Neural crest cell (in vitro differentiated cells): ENCODE data around the gene LETM1. TPM values are rescaled to one million over a fixed set of nuclear protein-coding genes. Genes with fewer than 3 reads are reported as not detected.
A peak's percentile ranks its signal among the peaks of the same experiment; 100 is the strongest.
"Not testable (repeated sequence)": the region's sequence is repeated elsewhere in the genome, so short reads cannot be mapped to it uniquely, and the experiment has no call there.

Experiments used
- DNase-seq: peaks from one replicate; pipeline ENCODE4 v3.0.0; 2021; ENCODE audit warnings: low read depth, mixed read lengths, low spot score
- H3K27ac Mint-ChIP-seq: one replicate; pipeline ENCODE4 v1.8.0; 2021; ENCODE audit warnings: mild to moderate bottlenecking, mixed read lengths; ENCODE audit not compliant: unreplicated experiment
- H3K27me3 Mint-ChIP-seq: 2 replicates; pipeline ENCODE4 v1.8.0; 2021; ENCODE audit warnings: low read depth, mild to moderate bottlenecking, mixed read lengths
- H3K36me3 Mint-ChIP-seq: 2 replicates; pipeline ENCODE4 v1.8.0; 2021; ENCODE audit warnings: low read depth, mild to moderate bottlenecking, mixed read lengths
- H3K4me1 Mint-ChIP-seq: 2 replicates; pipeline ENCODE4 v1.8.0; 2021; ENCODE audit warnings: mixed read lengths
- H3K4me3 Mint-ChIP-seq: one replicate; pipeline ENCODE4 v1.8.0; 2021; ENCODE audit warnings: mild to moderate bottlenecking, mixed read lengths
- H3K9me3 Mint-ChIP-seq: 2 replicates; pipeline ENCODE4 v1.8.0; 2021; ENCODE audit warnings: mixed read lengths
- total RNA-seq: library from RNA; stranded (reverse); gene quantifications from 2 replicates; pipeline ENCODE4 v1.2.1, GENCODE V29; 2021
- TF ChIP-seq, protein P1 (sequence below): fragments of 200-600 bp; sonication (generic); conservative IDR thresholded peaks from 2 replicates; pipeline ENCODE4 v1.5.0; 2021; ENCODE audit warnings: antibody characterized with exemption, mild to moderate bottlenecking

The LETM1 gene
- total RNA-seq, 1 donor from 2014 or later = 60.6 TPM

DNA sequence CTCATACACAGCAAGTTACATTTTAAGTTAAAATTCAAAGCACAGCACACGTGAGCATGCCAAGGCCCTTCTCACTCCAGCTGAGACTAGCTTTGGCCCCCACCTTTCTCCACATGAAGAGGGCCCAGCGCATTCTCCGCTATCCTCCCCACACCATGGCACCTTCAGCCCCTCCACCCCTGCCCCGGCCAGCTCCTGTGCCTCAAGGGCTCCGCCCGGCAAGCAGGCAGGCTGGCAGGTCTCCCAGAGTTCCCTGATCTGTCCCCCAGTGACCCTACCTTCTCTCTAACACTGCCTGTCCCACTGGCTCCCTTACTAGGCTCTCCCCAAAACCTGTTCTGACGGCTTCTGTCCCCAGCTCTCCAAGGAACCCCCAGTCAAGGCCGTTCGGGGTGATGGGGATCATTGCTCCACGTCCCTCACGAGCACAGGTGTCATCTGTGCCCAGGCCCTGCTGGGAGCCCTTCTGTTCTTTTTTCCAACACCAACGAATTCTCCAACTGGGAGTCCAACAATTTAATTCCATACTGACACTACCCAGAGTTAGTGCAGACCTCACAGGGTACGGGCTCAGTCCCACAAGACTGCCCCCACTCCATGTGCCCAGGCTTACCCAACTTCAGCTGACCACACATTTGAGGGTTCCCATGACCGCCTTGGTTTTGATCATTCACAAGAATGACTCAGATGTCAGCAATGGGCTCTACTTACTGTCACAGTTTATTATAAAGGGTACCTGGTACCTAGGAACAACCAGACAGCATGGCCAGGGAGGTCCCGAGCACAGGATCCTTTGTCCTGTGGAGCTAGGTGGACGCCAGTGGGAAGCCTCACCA, 4.2 kb downstream of the LETM1 start:
- TF ChIP-seq, protein P1, sequence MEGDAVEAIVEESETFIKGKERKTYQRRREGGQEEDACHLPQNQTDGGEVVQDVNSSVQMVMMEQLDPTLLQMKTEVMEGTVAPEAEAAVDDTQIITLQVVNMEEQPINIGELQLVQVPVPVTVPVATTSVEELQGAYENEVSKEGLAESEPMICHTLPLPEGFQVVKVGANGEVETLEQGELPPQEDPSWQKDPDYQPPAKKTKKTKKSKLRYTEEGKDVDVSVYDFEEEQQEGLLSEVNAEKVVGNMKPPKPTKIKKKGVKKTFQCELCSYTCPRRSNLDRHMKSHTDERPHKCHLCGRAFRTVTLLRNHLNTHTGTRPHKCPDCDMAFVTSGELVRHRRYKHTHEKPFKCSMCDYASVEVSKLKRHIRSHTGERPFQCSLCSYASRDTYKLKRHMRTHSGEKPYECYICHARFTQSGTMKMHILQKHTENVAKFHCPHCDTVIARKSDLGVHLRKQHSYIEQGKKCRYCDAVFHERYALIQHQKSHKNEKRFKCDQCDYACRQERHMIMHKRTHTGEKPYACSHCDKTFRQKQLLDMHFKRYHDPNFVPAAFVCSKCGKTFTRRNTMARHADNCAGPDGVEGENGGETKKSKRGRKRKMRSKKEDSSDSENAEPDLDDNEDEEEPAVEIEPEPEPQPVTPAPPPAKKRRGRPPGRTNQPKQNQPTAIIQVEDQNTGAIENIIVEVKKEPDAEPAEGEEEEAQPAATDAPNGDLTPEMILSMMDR = no peak
- no peak overlapping the region for H3K27ac Mint-ChIP-seq
- H3K9me3 Mint-ChIP-seq = no peaks in the 10 kb centered on the region
- H3K4me3 Mint-ChIP-seq = peak overlapping the region; percentile 89
- no peak for DNase-seq
- H3K27me3 Mint-ChIP-seq = no peaks in the 10 kb centered on the region
- H3K36me3 Mint-ChIP-seq = peaks cover 5% of the 10 kb centered on the region
- H3K4me1 Mint-ChIP-seq = peaks cover 36% of the 10 kb centered on the region

DNA sequence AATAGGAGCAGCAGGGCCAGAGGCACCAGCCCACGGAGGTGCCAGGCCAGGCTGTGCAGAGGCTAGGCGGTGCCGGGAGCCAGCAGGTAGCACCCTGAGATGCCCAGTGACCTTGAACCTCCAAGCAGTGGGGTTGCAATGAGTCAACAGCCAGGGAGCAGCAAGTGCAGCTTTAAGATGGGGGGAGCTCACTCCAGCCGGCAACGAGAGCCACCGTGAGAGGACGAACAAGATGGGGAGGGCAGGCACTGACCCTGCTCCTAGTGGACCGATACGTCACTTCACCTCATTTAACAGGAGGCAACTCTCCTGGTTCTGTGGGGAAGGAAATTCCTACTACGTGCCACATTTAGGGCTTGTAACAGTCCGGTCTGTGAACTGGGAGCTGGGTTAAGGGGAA, 4.8 kb downstream of the LETM1 start:
- Mint-ChIP-seq H3K9me3 (no peaks in the 10 kb centered on the region), H3K4me3 (peak overlapping the region; percentile 18), H3K27ac (no peak overlapping the region), H3K36me3 (peaks cover 5% of the 10 kb centered on the region), H3K4me1 (peaks cover 36% of the 10 kb centered on the region), H3K27me3 (no peaks in the 10 kb centered on the region)
- TF ChIP-seq, protein P1 = no peak
- DNase-seq = no peak

DNA sequence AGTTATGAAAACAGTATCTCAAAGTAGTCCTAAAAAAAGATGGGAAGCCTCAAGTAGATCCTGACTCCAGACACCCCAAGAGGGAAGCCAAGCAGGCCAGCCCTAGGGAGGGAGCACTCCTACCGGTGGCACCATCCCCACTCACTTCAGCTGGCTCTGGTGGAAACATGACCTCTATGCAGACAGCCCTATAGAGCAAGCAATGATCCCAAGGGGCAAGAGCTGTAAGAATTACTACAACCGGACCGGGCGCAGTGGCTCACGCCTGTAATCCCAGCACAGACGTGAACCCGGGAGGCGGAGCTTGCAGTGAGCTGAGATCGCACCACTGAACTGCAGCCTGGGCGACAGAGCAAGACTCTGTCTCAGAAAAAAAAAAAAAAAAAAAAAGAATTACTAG, 5.7 kb downstream of the LETM1 start:
- Mint-ChIP-seq H3K4me1 (peaks cover 36% of the 10 kb centered on the region), H3K9me3 (no peaks in the 10 kb centered on the region), H3K4me3 (peak overlapping the region; percentile 8), H3K36me3 (peaks cover 5% of the 10 kb centered on the region), H3K27me3 (no peaks in the 10 kb centered on the region), H3K27ac (no peak overlapping the region)
- no peak for DNase-seq
- TF ChIP-seq, protein P1 = no peak

DNA sequence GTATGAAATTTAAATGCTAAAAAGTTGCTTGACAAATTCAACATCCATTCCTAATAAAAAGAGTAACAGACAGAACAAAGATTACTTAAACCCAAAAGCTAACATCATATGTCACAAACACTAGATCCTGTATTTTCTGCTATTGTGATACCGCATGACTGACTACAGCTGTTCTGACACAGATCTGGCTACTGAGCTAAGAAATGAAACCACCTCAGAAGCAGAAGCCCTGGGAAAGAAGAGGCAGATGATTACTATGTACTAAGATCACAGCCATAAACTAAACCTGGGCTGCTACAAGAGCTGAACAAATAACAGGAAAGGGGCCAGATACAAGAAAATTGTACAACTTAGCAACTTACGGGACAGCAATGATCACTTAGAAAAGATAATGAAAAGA, 9.4 kb downstream of the LETM1 start:
- no peak overlapping the region for H3K27ac Mint-ChIP-seq
- H3K36me3 Mint-ChIP-seq = peaks cover 6% of the 10 kb centered on the region
- H3K4me1 Mint-ChIP-seq = peaks cover 15% of the 10 kb centered on the region
- TF ChIP-seq, protein P1 = no peak
- no peaks in the 10 kb centered on the region for H3K9me3 Mint-ChIP-seq
- no peaks in the 10 kb centered on the region for H3K27me3 Mint-ChIP-seq
- no peak for DNase-seq
- no peak overlapping the region for H3K4me3 Mint-ChIP-seq

DNA sequence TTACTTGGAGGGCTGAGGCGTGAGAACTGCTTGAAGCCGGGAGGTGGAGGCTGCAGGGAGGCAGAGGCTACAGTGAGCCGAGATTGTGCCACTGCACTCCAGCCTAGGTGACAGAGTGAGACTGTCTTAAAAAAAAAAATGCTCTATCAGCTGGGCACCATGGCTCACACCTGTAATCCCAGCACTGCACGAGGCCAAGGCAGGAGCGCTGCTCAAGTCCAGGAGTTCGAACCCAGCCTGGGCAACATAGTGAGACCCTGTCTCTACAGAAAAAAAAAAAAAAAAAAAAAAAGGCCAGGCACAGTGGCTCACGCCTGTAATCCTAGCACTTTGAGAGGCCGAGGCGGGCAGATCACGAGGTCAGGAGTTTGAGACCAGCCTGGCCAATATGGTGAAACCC, 11.3 kb downstream of the LETM1 start:
- H3K4me3 Mint-ChIP-seq, H3K9me3 Mint-ChIP-seq, H3K27me3 Mint-ChIP-seq, H3K4me1 Mint-ChIP-seq, H3K27ac Mint-ChIP-seq, H3K36me3 Mint-ChIP-seq, DNase-seq: not testable (repeated sequence)

DNA sequence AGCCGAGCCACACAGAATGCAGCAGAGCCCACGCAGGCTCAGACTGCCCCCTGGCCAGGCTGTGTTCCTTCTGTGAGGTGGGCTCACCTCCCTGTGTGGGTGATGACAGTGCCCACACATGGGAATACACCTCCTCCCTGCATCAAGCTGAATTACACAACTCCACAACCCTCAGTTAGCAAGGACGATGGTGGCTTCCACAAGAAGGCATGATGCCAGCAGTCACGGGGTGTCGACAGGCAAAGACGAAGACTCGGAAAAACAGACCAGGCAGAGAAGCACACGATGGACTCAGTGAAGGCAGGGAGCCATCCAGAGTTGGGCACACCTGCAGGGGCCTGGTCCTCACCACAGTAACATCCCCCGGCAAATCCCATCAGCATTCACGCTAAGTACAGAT, 12.1 kb downstream of the LETM1 start:
- H3K9me3 Mint-ChIP-seq = no peaks in the 10 kb centered on the region
- TF ChIP-seq, protein P1 = no peak
- peak overlapping the region; percentile 35 for H3K27ac Mint-ChIP-seq
- no peak overlapping the region for H3K4me3 Mint-ChIP-seq
- peaks cover 10% of the 10 kb centered on the region for H3K36me3 Mint-ChIP-seq
- DNase-seq = no peak
- H3K4me1 Mint-ChIP-seq = peaks cover 3% of the 10 kb centered on the region
- H3K27me3 Mint-ChIP-seq = no peaks in the 10 kb centered on the region
